H9 (cell line): ENCODE results near the gene FAM163B. TPM values are rescaled to one million over a fixed set of nuclear protein-coding genes. Genes with fewer than 3 reads are reported as not detected.

Experiments
- DNase-seq: peaks from one replicate; pipeline ENCODE4 v3.0.0-alpha.2; 2017
- H2AFZ ChIP-seq: one replicate; pipeline ENCODE4 v1.6.1; 2013; ENCODE audit warnings: mild to moderate bottlenecking, low read length, control low read depth, moderate library complexity
- H2AK5ac ChIP-seq: 2 replicates; pipeline ENCODE4 v1.6.1; 2013; ENCODE audit warnings: low read length, control low read depth, mixed read lengths; ENCODE audit not compliant: insufficient read length
- H2BK120ac ChIP-seq: one replicate; pipeline ENCODE4 v1.6.1; 2013; ENCODE audit warnings: low read depth, mild to moderate bottlenecking, low read length, control low read depth, inconsistent platforms; ENCODE audit not compliant: poor library complexity, severe bottlenecking
- H2BK12ac ChIP-seq: 2 replicates; pipeline ENCODE4 v1.6.1; 2013; ENCODE audit warnings: low read length, control low read depth, mixed read lengths, low read depth; ENCODE audit not compliant: insufficient read length
- H2BK15ac ChIP-seq: 2 replicates; pipeline ENCODE4 v1.6.1; 2013; ENCODE audit warnings: low read depth, low read length, control low read depth
- H2BK20ac ChIP-seq: one replicate; pipeline ENCODE4 v1.6.1; 2013; ENCODE audit warnings: low read depth, mild to moderate bottlenecking, low read length, control low read depth, inconsistent platforms; ENCODE audit not compliant: poor library complexity, severe bottlenecking
- H2BK5ac ChIP-seq: 2 replicates; pipeline ENCODE4 v1.6.1; 2013; ENCODE audit warnings: low read length, control low read depth, mixed read lengths; ENCODE audit not compliant: insufficient read length
- H3K14ac ChIP-seq: 2 replicates; pipeline ENCODE4 v1.6.1; 2013; ENCODE audit warnings: low read length, control low read depth; ENCODE audit not compliant: insufficient read depth
- H3K18ac ChIP-seq: 2 replicates; pipeline ENCODE4 v1.6.1; 2013; ENCODE audit warnings: low read depth, mild to moderate bottlenecking, mixed read lengths, low read length, control low read depth; ENCODE audit not compliant: insufficient read length
- H3K23ac ChIP-seq: 2 replicates; pipeline ENCODE4 v1.6.1; 2013; ENCODE audit warnings: low read length, control low read depth, mixed read lengths, low read depth; ENCODE audit not compliant: insufficient read length
- H3K23me2 ChIP-seq: 2 replicates; pipeline ENCODE4 v1.6.1; 2013; ENCODE audit warnings: low read depth, mild to moderate bottlenecking, mixed read lengths, low read length, control low read depth; ENCODE audit not compliant: insufficient read length, poor library complexity, severe bottlenecking
- H3K27ac ChIP-seq: 2 replicates; pipeline ENCODE4 v1.5.1; 2013; ENCODE audit warnings: low read length, control low read depth, mixed read lengths, low read depth; ENCODE audit not compliant: insufficient read length
- H3K27me3 ChIP-seq: 2 replicates; pipeline ENCODE4 v1.6.1; 2013; ENCODE audit warnings: low read length, control low read depth, inconsistent platforms; ENCODE audit not compliant: insufficient read depth
- H3K4ac ChIP-seq: 2 replicates; pipeline ENCODE4 v1.6.1; 2013; ENCODE audit warnings: low read depth, mild to moderate bottlenecking, control low read depth, inconsistent platforms, low read length, moderate library complexity
- H3K4me1 ChIP-seq: 2 replicates; pipeline ENCODE4 v1.6.1; 2013; ENCODE audit warnings: low read length, control low read depth, inconsistent platforms; ENCODE audit not compliant: insufficient read depth
- H3K4me2 ChIP-seq: 2 replicates; pipeline ENCODE4 v1.6.1; 2013; ENCODE audit warnings: low read length, control low read depth, mixed read lengths; ENCODE audit not compliant: insufficient read length, insufficient read depth
- H3K56ac ChIP-seq: 2 replicates; pipeline ENCODE4 v1.6.1; 2013; ENCODE audit warnings: low read depth, mild to moderate bottlenecking, mixed read lengths, low read length, control low read depth; ENCODE audit not compliant: insufficient read length
- H3K79me1 ChIP-seq: 2 replicates; pipeline ENCODE4 v1.6.1; 2013; ENCODE audit warnings: low read depth, mild to moderate bottlenecking, moderate library complexity, low read length, control low read depth, inconsistent platforms; ENCODE audit not compliant: insufficient read depth, poor library complexity, severe bottlenecking
- H3K79me2 ChIP-seq: 2 replicates; pipeline ENCODE4 v1.6.1; 2013; ENCODE audit warnings: low read length, control low read depth, inconsistent platforms; ENCODE audit not compliant: insufficient read depth
- H3K9ac ChIP-seq: 2 replicates; pipeline ENCODE4 v1.6.1; 2013; ENCODE audit warnings: low read length, control low read depth, mixed read lengths; ENCODE audit not compliant: insufficient read length; ENCODE audit errors: extremely low read depth
- H3K9me3 ChIP-seq: one replicate; pipeline ENCODE4 v1.6.1; 2013; ENCODE audit warnings: low read depth, low read length, inconsistent platforms; ENCODE audit not compliant: control insufficient read depth
- H3T11ph ChIP-seq: one replicate; pipeline ENCODE4 v1.6.1; 2013; ENCODE audit warnings: mild to moderate bottlenecking, low read length, control low read depth, inconsistent platforms
- H4K20me1 ChIP-seq: one replicate; pipeline ENCODE4 v1.6.1; 2013; ENCODE audit not compliant: control insufficient read depth, insufficient read length, insufficient read depth
- H4K5ac ChIP-seq: 2 replicates; pipeline ENCODE4 v1.6.1; 2013; ENCODE audit warnings: low read depth, mild to moderate bottlenecking, mixed read lengths, low read length, control low read depth; ENCODE audit not compliant: insufficient read length
- H4K8ac ChIP-seq: replicated peaks from 2 replicates; pipeline ENCODE4 v1.6.1; 2013; ENCODE audit warnings: low read length, control low read depth, mixed read lengths, low read depth; ENCODE audit not compliant: insufficient read length
- H4K91ac ChIP-seq: 2 replicates; pipeline ENCODE4 v1.6.1; 2013; ENCODE audit warnings: low read depth, mild to moderate bottlenecking, moderate library complexity, mixed read lengths, low read length, control low read depth; ENCODE audit not compliant: insufficient read length
- H3K27ac Mint-ChIP-seq, 3 experiments: 2 replicates in 2 of 3; 3 replicates in 1 of 3; pipeline ENCODE4 v1.8.0; 2020 to 2021; ENCODE audit warnings: mixed read lengths in 3 of 3, mild to moderate bottlenecking in 1 of 3, moderate library complexity in 1 of 3
- H3K27me3 Mint-ChIP-seq: 2 replicates; pipeline ENCODE4 v1.8.0; 2021; ENCODE audit warnings: low read depth, mild to moderate bottlenecking, moderate library complexity, mixed read lengths
- H3K36me3 Mint-ChIP-seq, 3 experiments: 2 replicates in 2 of 3; 3 replicates in 1 of 3; pipeline ENCODE4 v1.8.0; 2020 to 2021; ENCODE audit warnings: low read depth in 3 of 3, mixed read lengths in 3 of 3; ENCODE audit not compliant: insufficient read depth in 1 of 3
- H3K4me1 Mint-ChIP-seq, 2 experiments: 2 replicates each; pipeline ENCODE4 v1.8.0; 2020; ENCODE audit warnings: mixed read lengths in 2 of 2
- H3K4me3 Mint-ChIP-seq, 2 experiments: 2 replicates in 1 of 2; 3 replicates in 1 of 2; pipeline ENCODE4 v1.8.0; 2020 to 2021; ENCODE audit warnings: mild to moderate bottlenecking in 2 of 2, mixed read lengths in 2 of 2, moderate library complexity in 1 of 2
- H3K9me3 Mint-ChIP-seq, 2 experiments: 2 replicates in 1 of 2; 3 replicates in 1 of 2; pipeline ENCODE4 v1.8.0; 2020; ENCODE audit warnings: mild to moderate bottlenecking in 2 of 2, mixed read lengths in 2 of 2, moderate library complexity in 1 of 2
- CTCF ChIP-seq: fragments of 200-600 bp; sonication (generic); conservative IDR thresholded peaks from 3 replicates; pipeline ENCODE4 v1.8.0; 2021; ENCODE audit warnings: antibody characterized with exemption, mild to moderate bottlenecking
- WGBS: extraction: QIAGEN DNeasy Blood & Tissue Kit; methylation state at CpG from one replicate; pipeline ENCODE4 v1.1.7; 2013; ENCODE audit warnings: missing lambda C conversion rate, low lambda C conversion rate, mixed read lengths; ENCODE audit not compliant: insufficient read length; ENCODE audit errors: extremely low coverage; 5-methylcytosine and 5-hydroxymethylcytosine counted together
- total RNA-seq: library from RNA; stranded (reverse); gene quantifications from 2 replicates; pipeline ENCODE4 v1.2.1, GENCODE V29; 2021

The FAM163B gene
- total RNA-seq, 1 experiment from 2014 or later = 0.39 TPM

- Histone ChIP-seq H3K79me1 (no peaks in the 10 kb centered on the region), H2BK15ac (no peak within 1 kb of the TSS), H2BK5ac (no peak within 1 kb of the TSS), H3K23me2 (no peaks in the 10 kb centered on the region), H3K4me2 (no peak within 1 kb of the TSS), H2BK120ac (no peak within 1 kb of the TSS), H3K14ac (no peak within 1 kb of the TSS), H3K79me2 (no peaks in the 10 kb centered on the region), H4K20me1 (no peaks in the 10 kb centered on the region), H2AK5ac (no peak within 1 kb of the TSS), H2AFZ (no peak within 1 kb of the TSS), H3K18ac (no peak within 1 kb of the TSS), H3K27me3 (no peaks in the 10 kb centered on the region), H2BK20ac (no peak within 1 kb of the TSS), H3K4me1 (peaks cover 9% of the 10 kb centered on the region), H4K91ac (no peak within 1 kb of the TSS), H3T11ph (no peak within 1 kb of the TSS), H3K27ac (no peak within 1 kb of the TSS), H2BK12ac (no peak within 1 kb of the TSS), H3K23ac (no peak within 1 kb of the TSS), H3K4ac (no peak within 1 kb of the TSS), H4K8ac (no peak within 1 kb of the TSS), H3K56ac (no peak within 1 kb of the TSS), H3K9ac (no peak within 1 kb of the TSS), H3K9me3 (no peaks in the 10 kb centered on the region), H4K5ac (no peak within 1 kb of the TSS)
- no peak within 1 kb of the TSS; a peak in 1 of 5 replicates for H3K4me3 Mint-ChIP-seq
- DNase-seq = no peak
- no peak within 1 kb of the TSS; a peak in 2 of 7 replicates for H3K27ac Mint-ChIP-seq
- H3K36me3 Mint-ChIP-seq = no peaks in the 10 kb centered on the region
- TF ChIP-seq CTCF = no peak
- WGBS = no CpG with 5 or more reads among the region's 24 CpGs
- peaks cover 28 to 48% of the 10 kb centered on the region in 2 experiments for H3K4me1 Mint-ChIP-seq
- peaks cover 3% of the 10 kb centered on the region for H3K27me3 Mint-ChIP-seq
- no peaks in the 10 kb centered on the region for H3K9me3 Mint-ChIP-seq
These were observed 26.6 kb upstream of the FAM163B start, which contains the start of gene DBH for GRCh38 chr9:133635533-133636531. TSS of gene DBH (plus strand) at chr9:133636363. CDS start at chr9:133636372, 9 bp downstream.
